GM04503 (cell line): ENCODE results near the gene TUT7.
"Not testable (repeated sequence)": the region's sequence is repeated elsewhere in the genome, so short reads cannot be mapped to it uniquely, and the experiment has no call there.

ENCODE experiments used
- DNase-seq: peaks from one replicate; pipeline ENCODE4 v3.0.0-alpha.2; 2012; ENCODE audit warnings: low read depth

Gene TUT7

GRCh38 chr9:86347991-86348390 is 6.2 kb downstream of the TUT7 start:
- DNase-seq, result no peak

- DNase-seq, result no peak
Observed at GRCh38 chr9:86344818-86345217, 9.4 kb downstream of the TUT7 start.

GRCh38 chr9:86342269-86342668 is 11.9 kb downstream of the TUT7 start:
- no peak for DNase-seq

- no peak for DNase-seq
Observed at GRCh38 chr9:86341007-86341491, 13.2 kb downstream of the TUT7 start.

- DNase-seq, result no peak
Observed at GRCh38 chr9:86340356-86341006, 13.7 kb downstream of the TUT7 start.

- DNase-seq, result no peak
Observed at GRCh38 chr9:86337469-86338108, 16.6 kb downstream of the TUT7 start.

GRCh38 chr9:86336058-86336457 is 18.2 kb downstream of the TUT7 start:
- no peak for DNase-seq

GRCh38 chr9:86333651-86334050 is 20.6 kb downstream of the TUT7 start:
- DNase-seq, result no peak

GRCh38 chr9:86330186-86330585 is 24.0 kb downstream of the TUT7 start:
- DNase-seq, result no peak

GRCh38 chr9:86329649-86330048 is 24.6 kb downstream of the TUT7 start:
- no peak for DNase-seq

- DNase-seq, result no peak
Observed at GRCh38 chr9:86328156-86328555, 26.1 kb downstream of the TUT7 start.

GRCh38 chr9:86326536-86326935 is 27.7 kb downstream of the TUT7 start:
- no peak for DNase-seq

- no peak for DNase-seq
Observed at GRCh38 chr9:86324901-86325300, 29.3 kb downstream of the TUT7 start.

- no peak for DNase-seq
Observed at GRCh38 chr9:86324308-86324707, 29.9 kb downstream of the TUT7 start.

GRCh38 chr9:86322973-86323644 is 31.1 kb downstream of the TUT7 start:
- DNase-seq, result peak; percentile 73

GRCh38 chr9:86321373-86321772 is 32.8 kb downstream of the TUT7 start:
- peak; percentile 91 for DNase-seq

GRCh38 chr9:86318187-86318586 is 36.0 kb downstream of the TUT7 start:
- DNase-seq, result no peak

GRCh38 chr9:86315078-86315477 is 39.1 kb downstream of the TUT7 start:
- DNase-seq, result no peak

GRCh38 chr9:86312959-86313358 is 41.3 kb downstream of the TUT7 start:
- not testable (repeated sequence) for DNase-seq

- DNase-seq, result no peak
Observed at GRCh38 chr9:86308687-86309086, 45.5 kb downstream of the TUT7 start.

GRCh38 chr9:86304236-86304730 is 49.9 kb downstream of the TUT7 start:
- DNase-seq, result no peak

- DNase-seq, result no peak
Observed at GRCh38 chr9:86303316-86303975, 50.8 kb downstream of the TUT7 start.

GRCh38 chr9:86301686-86302085 is 52.5 kb downstream of the TUT7 start:
- no peak for DNase-seq
